OCI-LY7 (cell line): ENCODE results near the gene TOP1. TPM values are rescaled to one million over a fixed set of nuclear protein-coding genes. Genes with fewer than 3 reads are reported as not detected.

ENCODE experiments used
- BruUV-seq: library from RNA; stranded (reverse); fragments of 400-500 nt; replicated peaks from 2 replicates; lab custom pipeline; 2021; lab: Mats Ljungman, UMichigan
- CTCF ChIA-PET: fragments of 300-600 bp; sonication (Branson Sonifier 250); formaldehyde crosslinking; loops from one replicate; lab custom pipeline; 2022; ENCODE audit warnings: antibody characterized with exemption; ENCODE audit not compliant: unreplicated experiment; lab: Charles Lee
- POLR2A ChIA-PET: fragments of 300-600 bp; sonication (Branson Sonifier 250); formaldehyde crosslinking; loops from one replicate; lab custom pipeline; 2022; ENCODE audit warnings: antibody characterized with exemption; lab: Charles Lee
- DNase-seq: peaks from one replicate; pipeline ENCODE4 v3.0.0-alpha.2; 2015; ENCODE audit warnings: low spot score
- H2AFZ ChIP-seq: fragments of 200-600 bp; sonication (generic), shearing (Covaris generic); 2 replicates; pipeline ENCODE4 v1.6.1; 2014; ENCODE audit warnings: mild to moderate bottlenecking, antibody characterized with exemption, low read length, moderate library complexity
- H3K27ac ChIP-seq: fragments of 200-600 bp; sonication (generic); 2 replicates; pipeline ENCODE4 v1.5.1; 2014; ENCODE audit warnings: mixed run types, low read depth, mild to moderate bottlenecking, moderate library complexity, low read length, inconsistent platforms; ENCODE audit not compliant: poor library complexity, severe bottlenecking
- H3K36me3 ChIP-seq: fragments of 200-600 bp; sonication (generic); 2 replicates; pipeline ENCODE4 v1.6.1; 2014; ENCODE audit warnings: mild to moderate bottlenecking, antibody characterized with exemption, low read length, moderate library complexity, mixed read lengths; ENCODE audit not compliant: insufficient read depth
- H3K4me1 ChIP-seq: fragments of 200-600 bp; sonication (generic); 2 replicates; pipeline ENCODE4 v1.5.1; 2014; ENCODE audit warnings: mild to moderate bottlenecking, low read length; ENCODE audit not compliant: insufficient read depth, poor library complexity, severe bottlenecking
- H3K4me2 ChIP-seq: fragments of 200-600 bp; sonication (generic); 2 replicates; pipeline ENCODE4 v1.6.1; 2014; ENCODE audit warnings: mild to moderate bottlenecking, low read length
- H3K4me3 ChIP-seq: fragments of 200-600 bp; sonication (generic); 2 replicates; pipeline ENCODE4 v1.5.1; 2014; ENCODE audit warnings: mild to moderate bottlenecking, low read depth, low read length; ENCODE audit not compliant: poor library complexity, severe bottlenecking
- H3K79me2 ChIP-seq: fragments of 200-600 bp; sonication (generic); 2 replicates; pipeline ENCODE4 v1.6.1; 2016; ENCODE audit warnings: low read depth, mild to moderate bottlenecking, low read length, moderate library complexity, mixed read lengths; ENCODE audit not compliant: insufficient read depth
- H3K9me2 ChIP-seq: fragments of 200-600 bp; sonication (generic); 2 replicates; pipeline ENCODE4 v1.6.1; 2016; ENCODE audit warnings: mild to moderate bottlenecking, low read length, mixed read lengths; ENCODE audit not compliant: insufficient read depth
- H3K9me3 ChIP-seq: fragments of 200-600 bp; sonication (generic); 2 replicates; pipeline ENCODE4 v1.6.1; 2014; ENCODE audit warnings: mild to moderate bottlenecking, mixed run types, low read length, mixed read lengths
- H4K20me1 ChIP-seq: fragments of 200-600 bp; sonication (generic); 2 replicates; pipeline ENCODE4 v1.6.1; 2014; ENCODE audit warnings: mild to moderate bottlenecking, antibody characterized with exemption, low read length, moderate library complexity, mixed read lengths; ENCODE audit not compliant: insufficient read depth
- EZH2phosphoT487 ChIP-seq: fragments of 200-600 bp; sonication (generic); IDR thresholded peaks from 2 replicates; pipeline ENCODE4 v1.6.1; 2018; ENCODE audit warnings: low read depth, borderline replicate concordance, mild to moderate bottlenecking, mixed run types, antibody characterized with exemption, low read length, moderate library complexity, mixed read lengths
- intact Hi-C: fragments of 100-400 bp; cut with micrococcal nuclease; formaldehyde crosslinking; loops from one replicate; pipeline ENCODE4 v1.10.0; 2022; ENCODE audit not compliant: unreplicated experiment
- total RNA-seq, 2 experiments: library from RNA; depleted of rRNA in 1 of 2; stranded (reverse); fragments of >200 nt in 1 of 2; shearing (Covaris generic) in 1 of 2; gene quantifications; 2 replicates each; pipeline ENCODE4 v1.2.3, GENCODE V29; 2014 to 2022
- TF ChIP-seq, protein P1 (sequence below): fragments of 200-600 bp; sonication (generic); conservative IDR thresholded peaks from 2 replicates; pipeline ENCODE4 v1.5.1; 2014; ENCODE audit warnings: mild to moderate bottlenecking, antibody characterized with exemption, low read length, moderate library complexity, mixed read lengths

The TOP1 gene
- total RNA-seq, 2 experiments from 2014 or later = 44.6 to 200 TPM

DNA sequence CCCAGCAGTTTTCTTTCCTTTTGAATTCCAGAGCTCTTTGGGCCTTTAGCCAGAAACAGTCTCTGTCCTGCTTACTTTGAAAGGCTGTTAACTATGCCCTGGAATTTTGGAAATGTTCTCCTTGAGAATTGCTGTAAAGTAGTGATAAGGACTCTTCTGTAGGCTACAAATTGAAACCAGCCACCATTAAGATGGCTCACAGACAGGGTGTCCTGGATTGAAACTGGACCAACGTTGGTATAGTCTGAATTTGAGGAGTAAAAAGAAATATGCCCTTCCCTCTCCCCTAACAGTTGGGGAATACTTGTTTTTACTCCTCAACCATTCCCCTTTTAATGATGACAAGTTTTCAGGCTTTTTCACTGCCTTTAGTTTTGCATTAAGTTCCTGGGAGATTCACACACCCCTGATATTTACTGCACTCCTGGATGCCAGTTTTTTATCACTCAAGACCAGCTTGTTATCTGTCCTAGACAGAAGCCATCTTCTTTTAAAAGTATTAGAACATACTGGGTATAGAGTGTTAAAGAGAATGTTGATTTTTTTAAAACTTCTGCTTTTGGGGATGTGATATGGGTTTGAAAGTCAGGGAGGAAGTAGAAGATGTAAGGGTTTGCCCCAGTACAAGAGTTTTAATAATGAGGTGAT, 21.9 kb downstream of the TOP1 start:
- Histone ChIP-seq H4K20me1 (peaks cover 56% of the 10 kb centered on the region), H3K4me2 (peak overlapping the region; percentile 37), H3K36me3 (peaks cover 78% of the 10 kb centered on the region), H2AFZ (no peak overlapping the region), H3K4me3 (peak overlapping the region; percentile 5), H3K27ac (peak overlapping the region; percentile 43), H3K79me2 (peaks cover 100% of the 10 kb centered on the region), H3K4me1 (peaks cover 83% of the 10 kb centered on the region), H3K9me3 (peaks cover 13% of the 10 kb centered on the region; the same call in 1 of the 2 replicates), H3K9me2 (no peaks in the 10 kb centered on the region)
- POLR2A ChIA-PET = interaction anchor here (0.5 to 2.9 kb wide), 10 partner anchors 8 to 384 kb away, joined by 3 to 13 read pairs (median 4); no protein-coding TSS in a partner anchor
- DNase-seq = no peak
- BruUV-seq = no TSS peak
- intact Hi-C loops = no loop called here
- TF ChIP-seq, protein P1, sequence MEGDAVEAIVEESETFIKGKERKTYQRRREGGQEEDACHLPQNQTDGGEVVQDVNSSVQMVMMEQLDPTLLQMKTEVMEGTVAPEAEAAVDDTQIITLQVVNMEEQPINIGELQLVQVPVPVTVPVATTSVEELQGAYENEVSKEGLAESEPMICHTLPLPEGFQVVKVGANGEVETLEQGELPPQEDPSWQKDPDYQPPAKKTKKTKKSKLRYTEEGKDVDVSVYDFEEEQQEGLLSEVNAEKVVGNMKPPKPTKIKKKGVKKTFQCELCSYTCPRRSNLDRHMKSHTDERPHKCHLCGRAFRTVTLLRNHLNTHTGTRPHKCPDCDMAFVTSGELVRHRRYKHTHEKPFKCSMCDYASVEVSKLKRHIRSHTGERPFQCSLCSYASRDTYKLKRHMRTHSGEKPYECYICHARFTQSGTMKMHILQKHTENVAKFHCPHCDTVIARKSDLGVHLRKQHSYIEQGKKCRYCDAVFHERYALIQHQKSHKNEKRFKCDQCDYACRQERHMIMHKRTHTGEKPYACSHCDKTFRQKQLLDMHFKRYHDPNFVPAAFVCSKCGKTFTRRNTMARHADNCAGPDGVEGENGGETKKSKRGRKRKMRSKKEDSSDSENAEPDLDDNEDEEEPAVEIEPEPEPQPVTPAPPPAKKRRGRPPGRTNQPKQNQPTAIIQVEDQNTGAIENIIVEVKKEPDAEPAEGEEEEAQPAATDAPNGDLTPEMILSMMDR = no peak
- TF ChIP-seq EZH2phosphoT487 = no peak
- CTCF ChIA-PET = interaction anchor here (1.7 kb wide), 1 partner anchor 59 kb away, joined by 9 read pairs; no protein-coding TSS in a partner anchor

DNA sequence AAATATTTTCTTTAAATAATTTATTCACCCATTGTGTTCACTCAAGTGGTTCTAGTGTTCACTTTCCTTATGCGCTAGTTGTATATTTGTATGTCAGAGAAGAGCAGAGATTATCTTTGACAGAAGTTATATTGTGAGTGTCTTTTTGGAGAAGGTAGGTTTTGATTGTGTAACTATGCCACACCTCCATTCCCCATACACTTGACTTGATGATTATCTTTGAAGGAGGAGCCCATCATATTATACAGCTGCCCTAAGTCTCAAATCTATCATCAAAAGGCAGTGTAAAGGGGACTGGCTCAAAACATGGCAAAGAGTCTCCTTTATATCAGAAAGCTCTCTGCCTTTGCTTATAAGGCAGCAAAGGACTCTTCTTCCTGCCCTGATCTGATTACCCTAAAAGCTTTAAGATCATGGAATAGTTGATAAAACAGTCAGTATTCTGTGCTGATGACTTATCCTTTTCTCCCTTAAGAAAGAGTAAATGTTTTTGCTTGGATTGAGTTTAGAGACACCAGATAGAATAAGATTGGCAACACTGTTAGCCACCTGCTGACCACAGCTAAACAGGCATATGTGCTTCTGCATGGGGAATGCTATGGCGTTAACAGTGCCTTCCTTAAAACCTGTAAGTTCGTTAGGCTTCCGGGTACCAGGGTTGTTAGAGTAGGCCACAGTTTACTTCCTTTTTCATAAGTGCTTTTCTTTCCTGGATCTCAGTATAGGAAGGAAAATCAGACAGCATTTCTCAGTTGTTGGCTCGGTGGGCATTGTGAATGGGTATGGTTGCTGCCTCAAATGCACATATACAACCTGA, 22.6 kb downstream of the TOP1 start:
- ChIA-PET POLR2A (interaction anchor here (0.5 to 2.9 kb wide), 10 partner anchors 9 to 384 kb away, joined by 3 to 13 read pairs (median 4); no protein-coding TSS in a partner anchor), CTCF (interaction anchor here (1.7 kb wide), 1 partner anchor 60 kb away, joined by 9 read pairs; no protein-coding TSS in a partner anchor)
- no peak overlapping the region for H2AFZ ChIP-seq
- peaks cover 100% of the 10 kb centered on the region for H3K79me2 ChIP-seq
- no peaks in the 10 kb centered on the region for H3K9me2 ChIP-seq
- no TSS peak for BruUV-seq
- no peak for DNase-seq
- H3K4me3 ChIP-seq = peak overlapping the region; percentile 11
- H3K27ac ChIP-seq = peak overlapping the region; percentile 43
- peaks cover 76% of the 10 kb centered on the region for H3K36me3 ChIP-seq
- peaks cover 76% of the 10 kb centered on the region for H3K4me1 ChIP-seq
- TF ChIP-seq EZH2phosphoT487 = no peak
- TF ChIP-seq, protein P1 = no peak
- peak overlapping the region; percentile 37 for H3K4me2 ChIP-seq
- H3K9me3 ChIP-seq = peaks cover 13% of the 10 kb centered on the region; the same call in 1 of the 2 replicates
- peaks cover 52% of the 10 kb centered on the region for H4K20me1 ChIP-seq
- intact Hi-C loops = no loop called here
